IPS DF 4.7 (cell line): Measurements from ENCODE around the gene PSME3IP1.
"Not testable (repeated sequence)": the region's sequence is repeated elsewhere in the genome, so short reads cannot be mapped to it uniquely, and the experiment has no call there.

Source experiments
- DNase-seq: peaks from one replicate; pipeline ENCODE4 v3.0.0-alpha.2; 2013; ENCODE audit warnings: low spot score; ENCODE audit errors: extremely low read depth

Gene PSME3IP1

GRCh38 chr16:57196753-57197152 is 10.9 kb upstream of the PSME3IP1 start:
- DNase-seq = no peak

- DNase-seq = no peak
Observed at GRCh38 chr16:57196286-57196685, 10.4 kb upstream of the PSME3IP1 start.

GRCh38 chr16:57194512-57194911 is 8.7 kb upstream of the PSME3IP1 start:
- DNase-seq = no peak

GRCh38 chr16:57192720-57193486 is 7.1 kb upstream of the PSME3IP1 start:
- no peak for DNase-seq

- DNase-seq = no peak
Observed at GRCh38 chr16:57192146-57192545, 6.3 kb upstream of the PSME3IP1 start.

- DNase-seq = no peak
Observed at GRCh38 chr16:57191056-57191571, 5.3 kb upstream of the PSME3IP1 start.

- DNase-seq = no peak
Observed at GRCh38 chr16:57190136-57190535, 4.3 kb upstream of the PSME3IP1 start.

GRCh38 chr16:57189527-57189926 is 3.7 kb upstream of the PSME3IP1 start:
- not testable (repeated sequence) for DNase-seq

GRCh38 chr16:57188711-57189002 is 2.8 kb upstream of the PSME3IP1 start:
- no peak for DNase-seq

GRCh38 chr16:57187902-57188710 is 2.3 kb upstream of the PSME3IP1 start:
- DNase-seq = not testable (repeated sequence)

GRCh38 chr16:57186872-57187854 is 1.3 kb upstream of the PSME3IP1 start:
- no peak for DNase-seq

GRCh38 chr16:57185446-57185944 is 344 bp downstream of the PSME3IP1 start:
- no peak for DNase-seq

GRCh38 chr16:57184887-57185445 is 873 bp downstream of the PSME3IP1 start:
- DNase-seq = no peak

- no peak for DNase-seq
Observed at GRCh38 chr16:57184113-57184512, 1.7 kb downstream of the PSME3IP1 start.

GRCh38 chr16:57179215-57179828 is 6.5 kb downstream of the PSME3IP1 start:
- DNase-seq = no peak

- DNase-seq = no peak
Observed at GRCh38 chr16:57178793-57179212, 7.0 kb downstream of the PSME3IP1 start.

- DNase-seq = no peak
Observed at GRCh38 chr16:57178196-57178595, 7.6 kb downstream of the PSME3IP1 start.

- no peak for DNase-seq
Observed at GRCh38 chr16:57175896-57176295, 9.9 kb downstream of the PSME3IP1 start.

GRCh38 chr16:57172721-57173290 is 13.0 kb downstream of the PSME3IP1 start:
- no peak for DNase-seq

- no peak for DNase-seq
Observed at GRCh38 chr16:57169327-57169726, 16.5 kb downstream of the PSME3IP1 start.
